Lower lobe of right lung (tissue), 2 donors: ENCODE results near the gene NOL7. TPM values are rescaled to one million over a fixed set of nuclear protein-coding genes. Genes with fewer than 3 reads are reported as not detected.

ENCODE experiments used
- ATAC-seq, 2 donors: fragments of 200-7000 bp; cut with Tn5 transposase; one replicate each; pipeline ENCODE4 v1.9.1; 2020 to 2022; ENCODE audit warnings: mild to moderate bottlenecking in 2 of 2, moderate library complexity in 2 of 2
- DNase-seq: peaks from one replicate; pipeline ENCODE4 v3.0.0-alpha.2; 2020
- H3K27ac ChIP-seq: fragments of 200-600 bp; one replicate; pipeline ENCODE4 v1.8.0; 2022
- H3K27me3 ChIP-seq: fragments of 200-600 bp; one replicate; pipeline ENCODE4 v1.8.0; 2022; ENCODE audit warnings: low read depth
- H3K36me3 ChIP-seq: fragments of 200-600 bp; one replicate; pipeline ENCODE4 v1.8.0; 2022; ENCODE audit warnings: mild to moderate bottlenecking
- H3K4me1 ChIP-seq: fragments of 200-600 bp; one replicate; pipeline ENCODE4 v1.8.0; 2022
- H3K4me3 ChIP-seq: fragments of 200-600 bp; one replicate; pipeline ENCODE4 v1.8.0; 2022; ENCODE audit warnings: mild to moderate bottlenecking
- H3K9me3 ChIP-seq: fragments of 200-600 bp; one replicate; pipeline ENCODE4 v1.8.0; 2022
- CTCF ChIP-seq: fragments of 200-600 bp; IDR thresholded peaks from one replicate; pipeline ENCODE4 v1.8.0; 2022; ENCODE audit warnings: antibody characterized with exemption, mild to moderate bottlenecking
- intact Hi-C: fragments of 100-400 bp; cut with DNase I; formaldehyde crosslinking; loops from one replicate; pipeline ENCODE4 v1.11.0; 2022
- total RNA-seq: library from RNA; stranded (reverse); fragmentation: NEBNext Ultra II Directional; extraction: Animal tissue kit (Norgen Biotek cat#: 25700); gene quantifications from one replicate; pipeline ENCODE4 v1.2.1, GENCODE V29; 2021
- donor health status: DM: no; HTN: yes; CAD: no; lungs with severe emphysema.

NOL7 gene
- total RNA-seq, 1 donor from 2014 or later = 49.3 TPM

DNA sequence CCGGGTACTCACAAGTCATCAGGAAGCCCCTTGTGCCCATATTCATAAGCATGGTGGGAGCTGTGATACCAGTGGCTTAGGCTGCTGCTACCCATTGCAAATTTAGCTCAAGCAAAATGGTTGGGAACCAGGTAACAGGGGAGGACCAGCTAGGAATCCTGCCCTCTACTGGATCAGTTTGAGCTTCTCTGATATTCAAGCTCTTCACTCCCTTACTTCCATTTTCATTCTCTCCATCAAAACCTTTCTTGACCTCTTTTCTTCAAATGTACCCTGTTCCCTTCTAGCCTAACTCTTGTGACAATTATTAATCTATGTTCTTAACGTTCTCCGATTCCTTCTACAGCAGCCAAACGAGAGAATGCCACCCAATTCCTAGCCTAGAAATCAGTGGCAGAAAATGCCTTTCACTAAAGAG lies 9.7 kb downstream of the NOL7 start:
- no peak overlapping the region for H3K4me3 ChIP-seq
- intact Hi-C loops = no loop called here
- H3K27me3 ChIP-seq = no peaks in the 10 kb centered on the region
- H3K36me3 ChIP-seq = peaks cover 95% of the 10 kb centered on the region
- H3K9me3 ChIP-seq = no peaks in the 10 kb centered on the region
- H3K27ac ChIP-seq = no peak overlapping the region
- no peak for TF ChIP-seq CTCF
- no peak for DNase-seq
- H3K4me1 ChIP-seq = no peaks in the 10 kb centered on the region
- peak in 1 of 2 donors; percentile 39 for ATAC-seq

DNA sequence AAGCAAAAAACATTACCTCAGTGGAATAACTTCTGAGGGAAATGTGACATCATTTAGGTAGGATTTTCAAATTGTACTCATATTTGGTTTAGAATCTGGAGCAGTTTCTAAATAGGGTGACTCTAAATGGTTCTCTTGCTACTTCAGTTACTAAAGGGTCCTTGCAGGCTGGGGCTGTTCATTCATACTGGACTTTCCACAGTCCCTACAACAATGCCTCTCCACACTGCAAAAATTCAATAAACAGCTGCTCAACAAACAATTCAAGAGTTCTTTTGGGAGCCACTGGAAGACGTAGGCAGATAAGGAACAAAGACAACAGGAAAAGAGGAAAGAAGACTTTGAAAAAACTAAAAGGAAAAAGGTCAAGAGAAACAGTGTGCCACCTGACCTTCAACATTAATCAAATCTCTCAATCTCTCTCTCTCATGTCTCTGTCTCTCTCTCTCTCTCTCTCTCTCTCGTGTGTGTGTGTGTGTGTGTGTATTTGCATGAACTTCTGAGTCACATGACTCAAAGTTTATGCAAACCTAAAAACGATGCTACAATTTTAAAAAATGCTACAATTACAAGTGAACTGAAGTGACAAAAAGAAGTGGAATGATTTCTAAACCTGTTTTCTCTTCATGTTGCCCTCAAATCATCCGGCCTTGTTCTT lies 14.5 kb downstream of the NOL7 start:
- Histone ChIP-seq H3K27me3 (no peaks in the 10 kb centered on the region), H3K9me3 (no peaks in the 10 kb centered on the region), H3K4me1 (no peaks in the 10 kb centered on the region), H3K36me3 (peaks cover 80% of the 10 kb centered on the region), H3K4me3 (no peak overlapping the region), H3K27ac (no peak overlapping the region)
- ATAC-seq (peak in 1 of 2 donors; percentile 62), DNase-seq (no peak)
- TF ChIP-seq CTCF = no peak
- intact Hi-C loops = no loop called here

DNA sequence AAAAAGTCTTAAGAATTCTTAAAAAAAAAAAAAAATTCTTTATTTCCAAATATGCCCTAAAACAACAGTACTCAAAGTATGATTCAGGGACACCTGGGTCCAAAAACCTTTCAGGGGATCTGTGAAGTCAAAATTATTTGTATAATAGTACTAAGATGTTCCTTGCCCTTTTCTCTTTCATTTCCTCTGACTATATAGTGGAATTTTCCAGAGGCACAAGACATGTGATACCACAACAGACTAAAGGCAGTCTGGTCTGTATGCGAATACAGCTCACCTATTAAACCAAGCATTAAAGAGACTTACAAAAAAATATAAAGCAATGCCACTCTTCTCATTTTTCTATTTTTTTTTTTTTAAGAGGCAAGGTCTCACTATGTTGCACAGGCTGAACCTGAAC lies 15.4 kb downstream of the NOL7 start:
- intact Hi-C loops = no loop called here
- DNase-seq = no peak
- Histone ChIP-seq H3K4me1 (no peaks in the 10 kb centered on the region), H3K27me3 (no peaks in the 10 kb centered on the region), H3K4me3 (no peak overlapping the region), H3K36me3 (peaks cover 71% of the 10 kb centered on the region), H3K9me3 (no peaks in the 10 kb centered on the region), H3K27ac (no peak overlapping the region)
- no peak for ATAC-seq
- TF ChIP-seq CTCF = no peak

DNA sequence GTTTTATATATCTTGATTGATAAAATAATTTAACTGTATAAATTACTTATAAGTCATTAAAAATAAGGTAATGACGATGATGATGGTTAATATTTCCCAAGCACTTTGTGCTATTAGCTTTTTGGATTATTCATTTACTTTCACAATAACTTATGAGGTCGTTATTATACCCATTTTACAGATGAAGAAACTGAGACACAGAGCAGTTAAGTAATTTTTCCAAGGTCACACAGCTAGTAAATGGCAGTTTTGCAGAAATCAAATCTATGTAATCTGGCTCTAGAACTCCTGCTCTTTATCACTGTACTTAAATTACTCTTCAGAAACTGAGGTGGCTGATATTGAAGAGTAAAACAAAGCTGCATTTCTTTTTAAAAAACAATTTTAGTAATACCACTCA lies 18.2 kb downstream of the NOL7 start:
- TF ChIP-seq CTCF = no peak
- ATAC-seq = no peak
- Histone ChIP-seq H3K27ac (no peak overlapping the region), H3K4me1 (no peaks in the 10 kb centered on the region), H3K9me3 (no peaks in the 10 kb centered on the region), H3K36me3 (peaks cover 62% of the 10 kb centered on the region), H3K27me3 (no peaks in the 10 kb centered on the region), H3K4me3 (no peak overlapping the region)
- intact Hi-C loops = no loop called here
- no peak for DNase-seq

DNA sequence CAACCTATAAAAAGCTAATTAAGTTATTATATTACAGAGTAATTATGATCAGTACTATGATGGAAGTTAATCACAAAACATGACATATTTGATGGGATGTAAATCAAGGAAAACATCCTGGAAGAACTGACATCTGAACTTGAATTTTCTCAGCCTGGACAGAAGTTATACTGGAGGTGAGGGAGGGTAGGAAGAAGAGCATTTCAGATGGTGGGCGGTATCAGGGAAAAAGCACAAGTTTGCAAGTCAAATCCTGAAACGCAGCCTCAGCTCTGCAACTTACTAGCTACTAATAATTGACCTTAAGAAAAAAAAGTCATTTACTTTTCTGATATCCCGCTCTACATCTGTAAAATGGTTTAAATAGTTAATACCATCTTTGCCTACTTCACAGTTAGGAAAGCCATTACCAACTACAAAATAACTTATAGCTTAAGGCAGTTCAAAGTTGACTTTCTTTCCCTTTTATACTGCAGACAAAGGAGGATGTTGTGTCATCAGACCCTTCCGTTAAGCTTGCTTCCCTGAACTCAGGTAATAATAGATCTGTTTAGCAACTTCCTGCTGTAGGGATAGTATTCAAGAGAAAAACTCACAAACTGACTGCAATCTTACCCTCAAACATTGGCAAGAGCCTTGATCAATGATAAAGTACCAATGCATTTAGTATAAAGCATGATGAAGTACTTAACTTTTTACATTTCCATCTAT lies 21.0 kb downstream of the NOL7 start:
- Histone ChIP-seq H3K9me3 (no peaks in the 10 kb centered on the region), H3K27me3 (no peaks in the 10 kb centered on the region), H3K4me3 (no peak overlapping the region), H3K4me1 (no peaks in the 10 kb centered on the region), H3K27ac (no peak overlapping the region), H3K36me3 (peaks cover 61% of the 10 kb centered on the region)
- TF ChIP-seq CTCF = no peak
- ATAC-seq = no peak
- DNase-seq = no peak
- intact Hi-C loops = no loop called here
